ENCODE measurements around the gene ADAMTSL2. TPM values are rescaled to one million over a fixed set of nuclear protein-coding genes. Genes with fewer than 3 reads are reported as not detected.

ADAMTSL2 gene
- total RNA-seq, 2 donors from 2014 or later, result 0.24 to 0.74 TPM

DNA sequence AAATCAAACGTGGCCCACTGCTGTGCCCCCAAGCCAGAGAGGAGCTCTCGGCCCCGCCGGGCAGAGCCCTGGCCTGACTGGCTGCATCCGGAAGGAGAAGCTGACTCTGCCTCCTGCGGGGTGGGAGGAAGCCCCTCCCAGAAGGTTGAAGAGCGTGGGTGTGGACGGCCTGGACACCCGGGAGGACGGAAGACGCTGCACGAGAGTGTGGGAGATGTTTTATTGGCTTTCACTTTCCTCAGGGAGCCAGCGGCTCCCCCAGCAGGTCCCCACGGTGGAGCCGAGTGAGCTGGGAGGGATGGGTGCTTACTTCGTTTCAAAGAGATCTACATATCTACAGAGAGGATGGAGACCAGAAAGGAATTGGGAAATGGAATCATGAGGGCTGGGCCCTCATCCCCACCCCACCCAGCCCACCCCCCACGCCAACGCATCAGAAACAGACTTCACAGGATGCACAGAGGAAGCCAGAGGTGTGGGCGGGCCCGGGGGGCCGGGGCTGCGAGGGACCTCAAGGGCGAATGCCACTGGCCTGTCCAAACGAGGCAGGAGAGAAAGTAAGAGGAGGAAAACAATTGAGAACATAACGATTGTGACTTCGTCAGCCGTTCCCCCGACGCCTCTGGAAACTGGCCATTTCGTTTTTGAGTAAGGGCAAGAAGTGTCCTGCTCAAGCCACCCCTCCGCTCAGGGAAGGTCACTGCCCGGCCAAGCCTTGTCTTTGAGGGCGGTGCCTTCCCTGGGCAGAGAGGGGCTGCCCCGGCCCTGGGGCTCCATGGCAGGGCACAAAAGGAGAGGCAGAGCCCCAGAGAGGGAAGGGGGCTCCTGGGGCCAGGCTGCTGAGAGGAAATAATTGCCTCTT lies 42.6 kb downstream of the ADAMTSL2 start:
- H3K4me3 ChIP-seq, result no peak overlapping the region
- no peaks in the 10 kb centered on the region for H3K27me3 ChIP-seq
- H3K9ac ChIP-seq (ENCODE audit: low read depth in 2 of 2, low read length in 2 of 2), result no peak overlapping the region
- no peaks in the 10 kb centered on the region for H3K9me3 ChIP-seq
- intact Hi-C loops (cut with DNase I), result no loop called here
- no peak for DNase-seq
- H3K4me1 ChIP-seq, result no peaks in the 10 kb centered on the region
- H3K27ac ChIP-seq, result no peak overlapping the region
- TF ChIP-seq, protein P1, sequence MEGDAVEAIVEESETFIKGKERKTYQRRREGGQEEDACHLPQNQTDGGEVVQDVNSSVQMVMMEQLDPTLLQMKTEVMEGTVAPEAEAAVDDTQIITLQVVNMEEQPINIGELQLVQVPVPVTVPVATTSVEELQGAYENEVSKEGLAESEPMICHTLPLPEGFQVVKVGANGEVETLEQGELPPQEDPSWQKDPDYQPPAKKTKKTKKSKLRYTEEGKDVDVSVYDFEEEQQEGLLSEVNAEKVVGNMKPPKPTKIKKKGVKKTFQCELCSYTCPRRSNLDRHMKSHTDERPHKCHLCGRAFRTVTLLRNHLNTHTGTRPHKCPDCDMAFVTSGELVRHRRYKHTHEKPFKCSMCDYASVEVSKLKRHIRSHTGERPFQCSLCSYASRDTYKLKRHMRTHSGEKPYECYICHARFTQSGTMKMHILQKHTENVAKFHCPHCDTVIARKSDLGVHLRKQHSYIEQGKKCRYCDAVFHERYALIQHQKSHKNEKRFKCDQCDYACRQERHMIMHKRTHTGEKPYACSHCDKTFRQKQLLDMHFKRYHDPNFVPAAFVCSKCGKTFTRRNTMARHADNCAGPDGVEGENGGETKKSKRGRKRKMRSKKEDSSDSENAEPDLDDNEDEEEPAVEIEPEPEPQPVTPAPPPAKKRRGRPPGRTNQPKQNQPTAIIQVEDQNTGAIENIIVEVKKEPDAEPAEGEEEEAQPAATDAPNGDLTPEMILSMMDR (IDR thresholded peaks at IDR 0.05), result no peak
- no peaks in the 10 kb centered on the region for H3K36me3 ChIP-seq

DNA sequence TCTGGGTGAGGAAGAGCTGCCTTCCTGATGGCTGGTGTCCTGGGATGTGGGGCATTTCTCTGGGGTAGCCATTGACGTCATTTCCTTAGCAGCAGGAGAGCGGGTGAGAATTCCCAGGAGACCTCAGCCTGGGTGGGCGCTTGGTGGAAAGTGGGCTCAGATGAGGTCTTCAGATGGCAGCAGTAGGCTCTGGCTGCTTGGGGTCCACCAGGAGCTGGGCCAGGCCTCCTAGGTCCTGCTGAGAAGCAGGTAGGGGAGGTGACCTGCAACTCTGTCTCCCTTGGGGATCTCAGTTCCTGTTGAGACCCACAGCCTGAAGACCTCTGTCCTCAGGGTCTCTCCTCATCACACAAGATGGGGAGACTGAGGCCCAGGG lies 43.2 kb downstream of the ADAMTSL2 start:
- no peak overlapping the region for H3K27ac ChIP-seq
- no peak overlapping the region for H3K4me3 ChIP-seq
- no peaks in the 10 kb centered on the region for H3K36me3 ChIP-seq
- H3K9ac ChIP-seq (ENCODE audit: low read depth in 2 of 2, low read length in 2 of 2), result no peak overlapping the region
- H3K9me3 ChIP-seq, result no peaks in the 10 kb centered on the region
- no peaks in the 10 kb centered on the region for H3K27me3 ChIP-seq
- no peaks in the 10 kb centered on the region for H3K4me1 ChIP-seq
- TF ChIP-seq, protein P1 (IDR thresholded peaks at IDR 0.05), result no peak
- intact Hi-C loops (cut with DNase I), result no loop called here
- DNase-seq, result no peak

DNA sequence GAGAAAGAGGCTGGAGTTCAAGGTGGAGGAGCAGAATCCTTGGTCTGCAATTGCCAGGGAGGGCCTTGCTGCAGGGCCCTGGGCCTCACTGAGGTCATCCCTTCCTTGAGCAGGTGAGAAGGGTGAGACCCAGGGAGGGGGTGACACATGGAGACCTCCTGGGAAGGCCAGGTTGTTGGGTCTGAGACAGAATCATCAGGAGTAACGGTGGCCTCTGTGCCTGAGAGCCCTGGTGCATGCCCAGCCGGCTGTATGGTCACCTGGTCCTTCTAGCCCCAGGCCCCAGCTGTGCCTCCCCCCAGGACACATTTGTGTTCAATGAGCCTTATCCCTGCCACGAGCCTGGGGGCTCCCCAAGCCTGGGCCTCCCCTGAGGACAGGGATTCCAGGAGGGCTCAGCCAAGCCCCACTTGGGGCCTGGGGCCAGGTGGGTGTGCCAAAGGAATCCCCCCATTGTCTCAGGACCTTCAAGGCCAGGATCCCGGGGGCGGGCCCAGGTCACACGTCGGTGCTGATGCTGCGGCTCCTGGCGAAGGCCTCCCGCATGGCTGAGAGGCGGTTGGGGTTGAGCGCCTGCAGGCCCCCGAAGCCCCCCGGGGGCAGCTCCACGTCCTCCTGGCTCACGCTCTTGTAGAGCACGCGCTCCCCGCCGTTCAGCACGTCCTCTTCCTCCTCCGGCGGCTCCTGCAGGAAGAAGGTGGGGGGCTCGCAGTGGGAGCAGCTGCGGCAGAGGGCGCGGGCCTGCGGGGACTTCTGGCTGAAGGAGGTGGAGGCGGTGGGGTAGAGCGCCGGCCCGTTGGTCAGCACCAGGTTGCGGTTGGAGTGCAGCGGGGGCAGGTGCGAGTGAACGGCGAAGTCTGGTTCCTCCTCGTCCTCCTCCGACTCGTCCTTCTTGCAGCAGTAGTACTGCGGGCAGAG lies 44.3 kb downstream of the ADAMTSL2 start:
- DNase-seq, result no peak
- Histone ChIP-seq H3K27ac (no peak overlapping the region), H3K27me3 (no peaks in the 10 kb centered on the region), H3K9me3 (no peaks in the 10 kb centered on the region), H3K36me3 (no peaks in the 10 kb centered on the region), H3K4me3 (no peak overlapping the region), H3K4me1 (no peaks in the 10 kb centered on the region), H3K9ac (ENCODE audit: low read depth in 2 of 2, low read length in 2 of 2) (no peak overlapping the region)
- intact Hi-C loops (cut with DNase I), result no loop called here
- TF ChIP-seq, protein P1 (IDR thresholded peaks at IDR 0.05), result no peak

DNA sequence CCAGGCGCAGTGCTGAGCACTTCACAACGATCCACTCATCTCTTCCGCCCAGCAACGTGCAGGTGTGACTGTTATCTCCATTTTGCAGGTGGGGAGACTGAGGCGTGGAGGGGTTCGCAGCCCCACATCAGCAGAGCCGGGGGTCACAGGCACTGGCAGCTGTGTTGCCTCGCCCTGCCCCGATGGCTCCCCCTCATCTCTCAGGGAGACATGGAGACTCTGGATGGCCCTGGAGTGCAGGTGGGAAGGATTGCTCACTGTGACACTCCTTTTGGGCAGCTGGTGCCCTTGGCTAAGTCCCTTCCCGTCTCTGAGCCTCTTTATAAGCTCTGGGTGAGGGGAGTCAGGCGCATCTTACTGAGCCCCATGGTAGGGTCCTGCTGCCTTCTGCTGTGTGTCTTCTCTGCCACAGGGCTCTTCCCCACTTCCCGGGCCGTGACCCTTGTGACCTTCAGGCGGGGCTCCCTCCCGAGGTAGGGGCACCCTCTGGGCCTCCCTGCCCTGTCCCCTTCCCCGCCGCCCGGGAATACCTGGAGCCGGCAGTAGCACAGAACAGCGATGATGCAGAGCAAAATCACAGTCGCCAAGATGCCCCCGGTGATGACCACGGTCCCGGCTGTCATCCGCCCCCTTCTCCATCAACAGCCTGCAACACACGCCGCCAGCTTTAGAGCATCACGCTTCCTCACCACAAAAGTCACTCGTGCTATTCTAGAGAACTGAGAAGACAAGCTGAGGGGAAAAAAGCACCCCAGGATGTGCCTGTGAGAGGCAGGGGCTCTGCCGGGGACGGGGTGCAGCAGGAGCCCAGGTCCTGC lies 45.3 kb downstream of the ADAMTSL2 start:
- Histone ChIP-seq H3K4me1 (peaks cover 9% of the 10 kb centered on the region), H3K27ac (no peak overlapping the region), H3K36me3 (no peaks in the 10 kb centered on the region), H3K9me3 (no peaks in the 10 kb centered on the region), H3K9ac (ENCODE audit: low read depth in 2 of 2, low read length in 2 of 2) (no peak overlapping the region), H3K27me3 (no peaks in the 10 kb centered on the region), H3K4me3 (no peak overlapping the region)
- intact Hi-C loops (cut with DNase I), result no loop called here
- TF ChIP-seq, protein P1 (IDR thresholded peaks at IDR 0.05), result no peak
- no peak for DNase-seq

DNA sequence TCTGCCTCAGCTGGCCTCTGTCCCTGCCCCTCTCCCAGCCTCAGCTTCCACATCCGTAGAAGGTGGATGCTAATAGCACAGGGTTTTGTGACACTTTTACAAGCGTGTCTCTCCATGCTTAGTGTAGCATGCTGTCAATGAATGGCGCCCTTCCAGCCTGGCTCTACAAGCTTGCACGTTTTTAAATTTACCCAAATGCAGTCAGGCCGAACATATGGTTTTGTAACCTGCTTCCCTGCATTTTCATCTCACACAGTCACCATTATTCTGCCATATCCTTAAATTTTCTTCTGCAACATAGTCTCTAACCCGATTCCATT lies 45.9 kb downstream of the ADAMTSL2 start:
- H3K9me3 ChIP-seq, result no peaks in the 10 kb centered on the region
- H3K27ac ChIP-seq, result no peak overlapping the region
- no peaks in the 10 kb centered on the region for H3K36me3 ChIP-seq
- DNase-seq, result no peak
- no peak overlapping the region for H3K4me3 ChIP-seq
- no peaks in the 10 kb centered on the region for H3K27me3 ChIP-seq
- peaks cover 11% of the 10 kb centered on the region for H3K4me1 ChIP-seq
- H3K9ac ChIP-seq (ENCODE audit: low read depth in 2 of 2, low read length in 2 of 2), result no peak overlapping the region
- intact Hi-C loops (cut with DNase I), result no loop called here
- TF ChIP-seq, protein P1 (IDR thresholded peaks at IDR 0.05), result no peak
